Liver (tissue), 3 donors: ENCODE measurements around the gene TAPT1.

Experiments
- CTCF ChIP-seq: fragments of 150-350 bp; IDR thresholded peaks from 2 replicates; pipeline ENCODE4 v1.5.1; 2017; ENCODE audit warnings: improper control_type of control experiment, low read depth, low read length; ENCODE audit not compliant: missing input control
- MAX ChIP-seq: IDR thresholded peaks from 2 replicates; pipeline ENCODE4 v1.6.1; 2016; ENCODE audit warnings: antibody characterized with exemption
- TAF1 ChIP-seq: conservative IDR thresholded peaks from 2 replicates; pipeline ENCODE4 v1.6.1; 2016; ENCODE audit warnings: antibody characterized with exemption, mild to moderate bottlenecking
- donor health status: healthy.
- donor health status: healthy.

GRCh38 chr4:16126714-16127113 lies 99.6 kb downstream of the TAPT1 start:
- TF ChIP-seq CTCF (no peak), MAX (no peak), TAF1 (no peak)
